Endothelial cell of umbilical vein (primary cell): ENCODE results near the gene NOP16. TPM values are rescaled to one million over a fixed set of nuclear protein-coding genes. Genes with fewer than 3 reads are reported as not detected.

Experiments used
- BruUV-seq: library from RNA; stranded (reverse); fragments of 400-500 nt; replicated peaks from 2 replicates; lab custom pipeline; 2021; lab: Mats Ljungman, UMichigan
- CTCF ChIA-PET: fragments of 300-600, 350-600 bp; sonication (Branson Sonifier 250); formaldehyde crosslinking; loops from one replicate; lab custom pipeline; 2021; ENCODE audit warnings: antibody characterized with exemption, inconsistent platforms; lab: Charles Lee
- POLR2A ChIA-PET: fragments of 300-600, 350-600 bp; sonication (Branson Sonifier 250); formaldehyde crosslinking; loops from one replicate; lab custom pipeline; 2021; ENCODE audit warnings: antibody characterized with exemption, inconsistent platforms; lab: Charles Lee
- DNase-seq: peaks from one replicate; pipeline ENCODE4 v3.0.0-alpha.2; 2011; ENCODE audit warnings: low read depth, low spot score
- FAIRE-seq: peaks from 2 replicates; lab custom pipeline; 2011; peaks lifted over from hg19 to GRCh38; lab: Jason Lieb, UNC
- H2AFZ ChIP-seq: 2 replicates; pipeline ENCODE4 v1.6.0; 2012; ENCODE audit warnings: low read depth, low read length, control low read depth, inconsistent platforms
- H3K27ac ChIP-seq: 2 replicates; pipeline ENCODE4 v1.5.1; 2011; ENCODE audit warnings: low read depth, mild to moderate bottlenecking, control low read depth, low read length, moderate library complexity; ENCODE audit not compliant: insufficient read depth
- H3K27me3 ChIP-seq, 2 experiments: 2 replicates each; pipeline versions ENCODE4 v1.6.0 to v1.6.1; 2011; ENCODE audit warnings: low read length in 2 of 2, mixed read lengths in 1 of 2; ENCODE audit not compliant: control insufficient read depth in 2 of 2, insufficient read depth in 2 of 2
- H3K36me3 ChIP-seq, 2 experiments: 2 replicates in 1 of 2; 3 replicates in 1 of 2; pipeline ENCODE4 v1.5.1; 2011; ENCODE audit warnings: low read length in 2 of 2, mild to moderate bottlenecking in 1 of 2, moderate library complexity in 1 of 2; ENCODE audit not compliant: control insufficient read depth in 2 of 2, insufficient read depth in 2 of 2; ENCODE audit errors: extremely low read depth in 1 of 2
- H3K4me1 ChIP-seq: 3 replicates; pipeline ENCODE4 v1.5.1; 2011; ENCODE audit warnings: mild to moderate bottlenecking, low read length; ENCODE audit not compliant: control insufficient read depth, insufficient read depth; ENCODE audit errors: extremely low read depth
- H3K4me2 ChIP-seq: 2 replicates; pipeline ENCODE4 v1.6.1; 2011; ENCODE audit warnings: low read length, control low read depth, mixed read lengths; ENCODE audit not compliant: insufficient read depth
- H3K4me3 ChIP-seq, 3 experiments: fragments of 200-600 bp in 1 of 3; sonication (generic), shearing (Covaris generic) in 1 of 3; replicated peaks in 1 of 3; 2 replicates each; pipeline ENCODE4 v1.5.1; 2011 to 2016; ENCODE audit warnings: control low read depth in 3 of 3, low read length in 3 of 3, mild to moderate bottlenecking in 2 of 3, inconsistent platforms in 1 of 3, low read depth in 1 of 3, moderate library complexity in 1 of 3; ENCODE audit not compliant: insufficient read depth in 1 of 3
- H3K79me2 ChIP-seq: 2 replicates; pipeline ENCODE4 v1.6.0; 2012; ENCODE audit warnings: low read length, inconsistent platforms; ENCODE audit not compliant: control insufficient read depth, insufficient read depth
- H3K9ac ChIP-seq: replicated peaks from 2 replicates; pipeline ENCODE3; 2011; ENCODE audit warnings: low read length, control low read depth; ENCODE audit not compliant: insufficient read depth; ENCODE audit errors: extremely low read depth
- H3K9me1 ChIP-seq: replicated peaks from 3 replicates; pipeline ENCODE4 v1.6.0; 2011; ENCODE audit warnings: mild to moderate bottlenecking, low read length; ENCODE audit not compliant: control insufficient read depth, insufficient read depth; ENCODE audit errors: extremely low read depth
- H3K9me3 ChIP-seq: replicated peaks from 2 replicates; pipeline ENCODE4 v1.5.1; 2012; ENCODE audit warnings: low read length, inconsistent platforms; ENCODE audit not compliant: control insufficient read depth, insufficient read depth
- H4K20me1 ChIP-seq: replicated peaks from 2 replicates; pipeline ENCODE3; 2011; ENCODE audit warnings: mild to moderate bottlenecking, low read length; ENCODE audit not compliant: control insufficient read depth, insufficient read depth; ENCODE audit errors: extremely low read depth
- EZH2 ChIP-seq: IDR thresholded peaks from 2 replicates; pipeline ENCODE4 v1.6.1; 2012; ENCODE audit warnings: borderline replicate concordance, low read depth, mild to moderate bottlenecking, moderate library complexity, low read length, inconsistent platforms; ENCODE audit not compliant: severe bottlenecking
- FOS ChIP-seq: IDR thresholded peaks from 2 replicates; pipeline ENCODE4 v1.6.1; 2011; ENCODE audit warnings: mild to moderate bottlenecking, low read length, moderate library complexity, borderline replicate concordance; ENCODE audit not compliant: insufficient read depth
- GATA2 ChIP-seq: IDR thresholded peaks from 2 replicates; pipeline ENCODE4 v1.7.0; 2011; ENCODE audit warnings: low read depth, mild to moderate bottlenecking, moderate library complexity, mixed read lengths, low read length; ENCODE audit not compliant: insufficient read length, insufficient read depth
- JUN ChIP-seq: IDR thresholded peaks from 2 replicates; pipeline ENCODE4 v1.6.1; 2011; ENCODE audit warnings: borderline replicate concordance, low read depth; ENCODE audit not compliant: insufficient read length, insufficient read depth
- MAX ChIP-seq: IDR thresholded peaks from 2 replicates; pipeline ENCODE4 v1.6.1; 2011; ENCODE audit not compliant: insufficient read depth, insufficient read length
- MYC ChIP-seq: IDR thresholded peaks from one replicate; pipeline ENCODE4 v1.6.1; 2011; ENCODE audit warnings: mild to moderate bottlenecking, low read depth, low read length
- POLR2A ChIP-seq: IDR thresholded peaks from 2 replicates; pipeline ENCODE4 v1.6.1; 2012; ENCODE audit warnings: low read depth, mild to moderate bottlenecking, control low read depth, low read length
- POLR2AphosphoS5 ChIP-seq: IDR thresholded peaks from 2 replicates; pipeline ENCODE4 v1.6.1; 2012; ENCODE audit warnings: low read depth, mild to moderate bottlenecking, control low read depth, low read length, moderate library complexity; ENCODE audit not compliant: insufficient read depth
- dilution Hi-C: fragments of 300-500 bp; cut with MboI; formaldehyde crosslinking; loops from one replicate; pipeline ENCODE4 v1.15.0; 2019; ENCODE audit warnings: low sequenced_read_pairs; ENCODE audit not compliant: extremely low pct_ligation_motif_present
- intact Hi-C: fragments of 100-400 bp; cut with micrococcal nuclease; formaldehyde crosslinking; loops from one replicate; pipeline ENCODE4 v1.10.0; 2022
- polyA plus RNA-seq, 4 experiments: library from polyadenylated mRNA; depleted of rRNA in 3 of 4; stranded (reverse) in 3 of 4; unstranded in 1 of 4; fragments of >200 nt; gene quantifications; 2 replicates each; pipeline versions ENCODE4 v1.2.1 to v1.2.3, GENCODE V29; 2011 to 2012; ENCODE audit warnings: missing spikeins in 1 of 4
- total RNA-seq: library from RNA; stranded (reverse); gene quantifications from 2 replicates; pipeline ENCODE4 v1.2.3, GENCODE V29; 2021
- TF ChIP-seq, protein P1 (sequence below), 2 donors: IDR thresholded peaks; 1 replicate in 1 of 2; 2 replicates in 1 of 2; pipeline ENCODE4 v1.5.1; 2011; ENCODE audit warnings: low read length in 2 of 2, mild to moderate bottlenecking in 2 of 2, moderate library complexity in 2 of 2, control low read depth in 1 of 2, inconsistent platforms in 1 of 2, low read depth in 1 of 2; ENCODE audit not compliant: insufficient read depth in 1 of 2; ENCODE audit errors: extremely low read depth in 1 of 2

NOP16 gene
- total and polyA plus RNA-seq, 2 donors (not counting 3 experiments of a cell fraction or from before 2014, with no cell fraction given) = 41.1 to 47.4 TPM

- dilution Hi-C loops (no loop called here), intact Hi-C loops (no loop called here)
- no peaks in the 10 kb centered on the region for H3K27me3 ChIP-seq
- no peaks in the 10 kb centered on the region for H3K9me3 ChIP-seq
- H3K4me2 ChIP-seq = no peak overlapping the region
- H3K36me3 ChIP-seq = peaks cover 16 to 30% of the 10 kb centered on the region in 2 experiments
- no peak overlapping the region for H3K4me3 ChIP-seq
- ChIA-PET CTCF (interaction anchor here (1.4 kb wide), 1 partner anchor 624 kb away, joined by 3 read pairs; no protein-coding TSS in a partner anchor), POLR2A (no interaction called here)
- no peak overlapping the region for H3K9ac ChIP-seq
- no peaks in the 10 kb centered on the region for H3K9me1 ChIP-seq
- H3K79me2 ChIP-seq = peaks cover 49% of the 10 kb centered on the region
- no peaks in the 10 kb centered on the region for H3K4me1 ChIP-seq
- no peaks in the 10 kb centered on the region for H4K20me1 ChIP-seq
- H3K27ac ChIP-seq = no peak overlapping the region
- BruUV-seq = no TSS peak
- no peak for FAIRE-seq
- H2AFZ ChIP-seq = no peak overlapping the region
- no peak for DNase-seq
- no peak for TF ChIP-seq POLR2AphosphoS5
- no peak for TF ChIP-seq EZH2
- no peak for TF ChIP-seq MAX
- no peak for TF ChIP-seq GATA2
- TF ChIP-seq, protein P1, sequence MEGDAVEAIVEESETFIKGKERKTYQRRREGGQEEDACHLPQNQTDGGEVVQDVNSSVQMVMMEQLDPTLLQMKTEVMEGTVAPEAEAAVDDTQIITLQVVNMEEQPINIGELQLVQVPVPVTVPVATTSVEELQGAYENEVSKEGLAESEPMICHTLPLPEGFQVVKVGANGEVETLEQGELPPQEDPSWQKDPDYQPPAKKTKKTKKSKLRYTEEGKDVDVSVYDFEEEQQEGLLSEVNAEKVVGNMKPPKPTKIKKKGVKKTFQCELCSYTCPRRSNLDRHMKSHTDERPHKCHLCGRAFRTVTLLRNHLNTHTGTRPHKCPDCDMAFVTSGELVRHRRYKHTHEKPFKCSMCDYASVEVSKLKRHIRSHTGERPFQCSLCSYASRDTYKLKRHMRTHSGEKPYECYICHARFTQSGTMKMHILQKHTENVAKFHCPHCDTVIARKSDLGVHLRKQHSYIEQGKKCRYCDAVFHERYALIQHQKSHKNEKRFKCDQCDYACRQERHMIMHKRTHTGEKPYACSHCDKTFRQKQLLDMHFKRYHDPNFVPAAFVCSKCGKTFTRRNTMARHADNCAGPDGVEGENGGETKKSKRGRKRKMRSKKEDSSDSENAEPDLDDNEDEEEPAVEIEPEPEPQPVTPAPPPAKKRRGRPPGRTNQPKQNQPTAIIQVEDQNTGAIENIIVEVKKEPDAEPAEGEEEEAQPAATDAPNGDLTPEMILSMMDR (IDR thresholded peaks at IDR 0.05; ENCODE audit: extremely low read depth in 1 of 2, insufficient read depth in 1 of 2, low read depth in 1 of 2, low read length in 2 of 2) = no peak
- no peak for TF ChIP-seq MYC
- no peak for TF ChIP-seq JUN
- TF ChIP-seq FOS = no peak
- no peak for TF ChIP-seq POLR2A
Observed at GRCh38 chr5:176353533-176353932, 34.9 kb downstream of the NOP16 start.
